B cell (primary cell): Measurements from ENCODE around the gene MMP15. TPM values are rescaled to one million over a fixed set of nuclear protein-coding genes. Genes with fewer than 3 reads are reported as not detected.

Experiments used
- ATAC-seq: fragments of 200-7000 bp; cut with Tn5 transposase; one replicate; pipeline ENCODE4 v1.10.0; 2021; ENCODE audit warnings: low read depth, mild to moderate bottlenecking, moderate number of reproducible peaks, moderate library complexity
- CTCF ChIA-PET: fragments of 350-600 bp; sonication (Branson Sonifier 250); formaldehyde crosslinking; loops from one replicate; lab custom pipeline; 2021; ENCODE audit warnings: antibody characterized with exemption, inconsistent platforms; lab: Charles Lee
- POLR2A ChIA-PET: fragments of 350-600 bp; sonication (Branson Sonifier 250); formaldehyde crosslinking; loops from one replicate; lab custom pipeline; 2021; ENCODE audit warnings: antibody characterized with exemption; lab: Charles Lee
- DNase-seq: peaks from one replicate; pipeline ENCODE4 v3.0.0; 2013
- H2AFZ ChIP-seq: 2 replicates; pipeline ENCODE4 v1.6.1; 2012; ENCODE audit warnings: mild to moderate bottlenecking, low read depth, low read length; ENCODE audit not compliant: insufficient read depth, poor library complexity, severe bottlenecking
- H3K27ac ChIP-seq, 2 donors: 1 replicate in 1 of 2; 2 replicates in 1 of 2; pipeline ENCODE4 v1.5.1; 2012 to 2013; ENCODE audit warnings: low read length in 2 of 2, mild to moderate bottlenecking in 2 of 2, moderate library complexity in 1 of 2
- H3K27me3 ChIP-seq, 4 experiments: fragments of 200-600 bp in 1 of 4; sonication (generic) in 1 of 4; replicated peaks in 1 of 4; 1 replicate in 2 of 4; 2 replicates in 2 of 4; pipeline versions ENCODE4 v1.6.1 to v1.7.0; 2013 to 2016; ENCODE audit warnings: low read length in 3 of 4, mild to moderate bottlenecking in 2 of 4, mixed read lengths in 1 of 4, moderate library complexity in 1 of 4; ENCODE audit not compliant: insufficient read depth in 4 of 4, control insufficient read depth in 3 of 4; ENCODE audit errors: control extremely low read depth in 1 of 4
- H3K36me3 ChIP-seq, 2 experiments: replicated peaks in 1 of 2; 1 replicate in 1 of 2; 2 replicates in 1 of 2; pipeline versions ENCODE4 v1.6.1 to v1.7.1; 2013; ENCODE audit warnings: low read length in 1 of 2; ENCODE audit not compliant: insufficient read depth in 2 of 2, control insufficient read depth in 1 of 2; ENCODE audit errors: control extremely low read depth in 1 of 2, extremely low read depth in 1 of 2
- H3K4me1 ChIP-seq, 2 donors: fragments of 200-600 bp in 1 of 2; sonication (generic) in 1 of 2; 1 replicate in 1 of 2; 2 replicates in 1 of 2; pipeline versions ENCODE4 v1.5.1 to v1.6.1; 2013 to 2017; ENCODE audit warnings: low read length in 2 of 2; ENCODE audit not compliant: control insufficient read depth in 2 of 2, insufficient read depth in 2 of 2
- H3K4me2 ChIP-seq: replicated peaks from 2 replicates; pipeline ENCODE3; 2012; ENCODE audit warnings: mild to moderate bottlenecking, low read depth, low read length; ENCODE audit not compliant: poor library complexity, severe bottlenecking
- H3K4me3 ChIP-seq, 5 experiments: fragments of 200-600 bp in 1 of 5; sonication (generic) in 1 of 5; 1 replicate in 3 of 5; 2 replicates in 2 of 5; pipeline versions ENCODE4 v1.5.1 to v1.7.0; 2011 to 2016; ENCODE audit warnings: low read length in 4 of 5, mild to moderate bottlenecking in 4 of 5, low read depth in 2 of 5, control low read depth in 1 of 5, moderate library complexity in 1 of 5; ENCODE audit not compliant: insufficient read depth in 1 of 5; ENCODE audit errors: control extremely low read depth in 1 of 5, extremely low read depth in 1 of 5
- H3K79me2 ChIP-seq: fragments of 200-600 bp; sonication (generic); one replicate; pipeline ENCODE4 v1.6.0; 2016; ENCODE audit warnings: low read length; ENCODE audit not compliant: control insufficient read depth, insufficient read depth
- H3K9ac ChIP-seq: fragments of 200-600 bp; sonication (generic); 2 replicates; pipeline ENCODE4 v1.6.1; 2017; ENCODE audit warnings: mild to moderate bottlenecking, low read length, moderate library complexity
- H3K9me3 ChIP-seq, 3 donors: one replicate each; pipeline versions ENCODE4 v1.6.1 to v1.7.1; 2013; ENCODE audit warnings: low read length in 2 of 3; ENCODE audit not compliant: control insufficient read depth in 2 of 3, insufficient read depth in 1 of 3; ENCODE audit errors: control extremely low read depth in 1 of 3
- H4K20me1 ChIP-seq: 2 replicates; pipeline ENCODE4 v1.6.0; 2012; ENCODE audit warnings: mild to moderate bottlenecking, low read length; ENCODE audit not compliant: insufficient read depth, control insufficient read depth, poor library complexity, severe bottlenecking
- H3K27ac Mint-ChIP-seq: one replicate; pipeline ENCODE4 v1.8.0; 2021; ENCODE audit warnings: mixed read lengths
- H3K27me3 Mint-ChIP-seq: one replicate; pipeline ENCODE4 v1.8.0; 2021; ENCODE audit warnings: mixed read lengths
- H3K4me1 Mint-ChIP-seq: one replicate; pipeline ENCODE4 v1.8.0; 2021; ENCODE audit warnings: mixed read lengths
- H3K4me3 Mint-ChIP-seq: one replicate; pipeline ENCODE4 v1.8.0; 2021; ENCODE audit warnings: mixed read lengths
- H3K9me3 Mint-ChIP-seq: one replicate; pipeline ENCODE4 v1.8.0; 2022; ENCODE audit warnings: mixed read lengths; ENCODE audit not compliant: insufficient read depth
- EZH2 ChIP-seq: IDR thresholded peaks from 2 replicates; pipeline ENCODE4 v1.6.1; 2012; ENCODE audit warnings: borderline replicate concordance, low read depth, mild to moderate bottlenecking, moderate library complexity, low read length; ENCODE audit not compliant: insufficient read depth, poor library complexity, severe bottlenecking
- WGBS: methylation state at CpG from one replicate; pipeline ENCODE4 v1.1.5; 2013; ENCODE audit warnings: missing lambda C conversion rate; ENCODE audit not compliant: insufficient coverage; 5-methylcytosine and 5-hydroxymethylcytosine counted together
- intact Hi-C: fragments of 100-400 bp; cut with micrococcal nuclease; formaldehyde crosslinking; loops from one replicate; pipeline ENCODE4 v1.10.0; 2022
- polyA plus RNA-seq: library from polyadenylated mRNA; depleted of rRNA; stranded (reverse); fragments of >200 nt; gene quantifications from 2 replicates; pipeline ENCODE4 v1.2.3, GENCODE V29; 2012
- total RNA-seq, 2 donors: library from RNA; stranded (reverse); fragments of 120-200 nt in 1 of 2; gene quantifications; 1 replicate in 1 of 2; 2 replicates in 1 of 2; pipeline versions ENCODE4 v1.2.3 to v1.2.4, GENCODE V29; 2013 to 2022
- TF ChIP-seq, protein P1 (sequence below): fragments of 200-600 bp; IDR thresholded peaks from one replicate; pipeline ENCODE4 v1.8.0; 2022; ENCODE audit warnings: antibody characterized with exemption, mild to moderate bottlenecking

Gene MMP15
- total and polyA plus RNA-seq, 2 donors (not counting 1 experiment from before 2014, with no cell fraction given): not detected

DNA sequence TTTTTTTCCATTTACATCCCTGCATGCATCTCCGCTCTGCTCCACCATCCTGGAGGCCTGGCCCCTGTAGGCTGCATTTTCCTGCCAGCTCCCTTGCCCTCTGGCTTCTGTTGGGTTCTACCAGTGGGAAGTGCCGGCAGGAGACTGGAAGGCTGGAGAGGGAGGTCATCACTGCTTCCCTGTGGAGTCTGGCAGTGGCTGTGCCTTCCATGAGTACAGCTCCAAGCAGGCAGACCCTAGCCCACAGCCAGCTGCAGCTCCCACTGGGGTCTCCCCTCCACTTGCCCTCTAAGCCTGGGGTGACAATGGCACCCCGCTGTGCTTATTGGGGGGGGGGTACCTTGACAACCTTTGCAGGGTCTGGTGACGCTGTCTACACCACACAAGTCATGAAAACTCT is 37.3 kb downstream of the MMP15 start:
- 100% methylated on average over 1 of the region's 4 CpGs for WGBS
- H3K27me3 Mint-ChIP-seq: no peaks in the 10 kb centered on the region
- ChIA-PET CTCF (interaction anchor here (1.0 kb wide), 1 partner anchor 10 kb away, joined by 3 read pairs; no protein-coding TSS in a partner anchor), POLR2A (no interaction called here)
- no peak overlapping the region for H3K4me2 ChIP-seq
- H4K20me1 ChIP-seq: no peaks in the 10 kb centered on the region
- H3K27me3 ChIP-seq: no peaks in the 10 kb centered on the region
- H3K27ac ChIP-seq: no peak overlapping the region
- H3K4me1 ChIP-seq: no peaks in the 10 kb centered on the region
- H2AFZ ChIP-seq: no peak overlapping the region
- TF ChIP-seq, protein P1, sequence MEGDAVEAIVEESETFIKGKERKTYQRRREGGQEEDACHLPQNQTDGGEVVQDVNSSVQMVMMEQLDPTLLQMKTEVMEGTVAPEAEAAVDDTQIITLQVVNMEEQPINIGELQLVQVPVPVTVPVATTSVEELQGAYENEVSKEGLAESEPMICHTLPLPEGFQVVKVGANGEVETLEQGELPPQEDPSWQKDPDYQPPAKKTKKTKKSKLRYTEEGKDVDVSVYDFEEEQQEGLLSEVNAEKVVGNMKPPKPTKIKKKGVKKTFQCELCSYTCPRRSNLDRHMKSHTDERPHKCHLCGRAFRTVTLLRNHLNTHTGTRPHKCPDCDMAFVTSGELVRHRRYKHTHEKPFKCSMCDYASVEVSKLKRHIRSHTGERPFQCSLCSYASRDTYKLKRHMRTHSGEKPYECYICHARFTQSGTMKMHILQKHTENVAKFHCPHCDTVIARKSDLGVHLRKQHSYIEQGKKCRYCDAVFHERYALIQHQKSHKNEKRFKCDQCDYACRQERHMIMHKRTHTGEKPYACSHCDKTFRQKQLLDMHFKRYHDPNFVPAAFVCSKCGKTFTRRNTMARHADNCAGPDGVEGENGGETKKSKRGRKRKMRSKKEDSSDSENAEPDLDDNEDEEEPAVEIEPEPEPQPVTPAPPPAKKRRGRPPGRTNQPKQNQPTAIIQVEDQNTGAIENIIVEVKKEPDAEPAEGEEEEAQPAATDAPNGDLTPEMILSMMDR: no peak
- TF ChIP-seq EZH2: no peak
- no peak overlapping the region for H3K4me3 Mint-ChIP-seq
- intact Hi-C loops: no loop called here
- H3K36me3 ChIP-seq: no peaks in the 10 kb centered on the region
- ATAC-seq (no peak), DNase-seq (no peak)
- H3K4me1 Mint-ChIP-seq: no peaks in the 10 kb centered on the region
- H3K9ac ChIP-seq: no peak overlapping the region
- H3K4me3 ChIP-seq: no peak overlapping the region
- no peaks in the 10 kb centered on the region for H3K9me3 Mint-ChIP-seq
- H3K27ac Mint-ChIP-seq: no peak overlapping the region
- no peaks in the 10 kb centered on the region for H3K9me3 ChIP-seq
- no peaks in the 10 kb centered on the region for H3K79me2 ChIP-seq

DNA sequence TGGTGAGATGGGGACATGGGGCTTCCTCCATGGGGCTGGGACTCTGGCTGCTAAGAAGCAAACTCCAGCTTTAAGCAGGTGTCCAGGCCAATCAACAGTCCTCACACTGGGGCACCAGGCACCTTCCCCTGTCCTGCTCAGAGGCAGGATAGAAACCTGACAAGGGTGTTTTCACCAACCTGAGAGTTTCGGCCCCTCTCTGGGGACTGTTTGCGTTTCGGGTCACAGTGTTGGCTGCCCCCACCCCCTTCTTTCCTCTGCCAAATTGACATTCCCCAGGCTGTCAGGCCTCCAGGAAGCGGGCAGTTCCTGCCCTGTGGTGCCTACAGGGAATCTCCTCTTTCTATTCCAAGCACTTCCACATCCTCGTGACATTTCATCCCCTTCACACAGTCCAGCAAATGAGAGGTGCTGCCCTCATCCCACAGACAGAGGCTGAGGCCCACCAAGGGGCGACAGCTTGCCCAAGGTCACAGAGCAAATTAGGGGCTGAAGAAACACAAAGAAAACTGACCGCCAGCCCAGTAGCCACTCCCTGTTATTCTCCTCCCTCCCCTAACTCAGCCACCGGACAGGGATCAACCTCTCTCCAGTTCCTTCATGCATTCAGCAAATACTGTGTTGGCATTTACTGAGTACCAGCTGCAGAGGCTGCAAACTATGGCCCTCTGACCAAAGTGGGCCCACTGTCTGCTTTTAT is 38.0 kb downstream of the MMP15 start:
- Histone ChIP-seq H3K36me3 (no peaks in the 10 kb centered on the region), H3K27me3 (no peaks in the 10 kb centered on the region), H3K4me3 (no peak overlapping the region), H2AFZ (no peak overlapping the region), H3K9me3 (no peaks in the 10 kb centered on the region), H4K20me1 (no peaks in the 10 kb centered on the region), H3K79me2 (no peaks in the 10 kb centered on the region), H3K4me1 (no peaks in the 10 kb centered on the region), H3K27ac (no peak overlapping the region), H3K4me2 (no peak overlapping the region), H3K9ac (no peak overlapping the region)
- intact Hi-C loops: no loop called here
- TF ChIP-seq, protein P1: no peak
- TF ChIP-seq EZH2: no peak
- CTCF ChIA-PET: interaction anchor here (1.0 kb wide), 1 partner anchor 10 kb away, joined by 3 read pairs; no protein-coding TSS in a partner anchor
- WGBS: 81% methylated on average over 8 of the region's 8 CpGs
- DNase-seq (no peak), ATAC-seq (no peak)
- Mint-ChIP-seq H3K4me1 (no peaks in the 10 kb centered on the region), H3K27ac (no peak overlapping the region), H3K4me3 (no peak overlapping the region), H3K9me3 (no peaks in the 10 kb centered on the region), H3K27me3 (no peaks in the 10 kb centered on the region)
- POLR2A ChIA-PET: no interaction called here
